Measurements from ENCODE around the gene ADAMTS12.
"Not testable (repeated sequence)": the region's sequence is repeated elsewhere in the genome, so short reads cannot be mapped to it uniquely, and the experiment has no call there.

The ADAMTS12 gene

GRCh38 chr5:33891788-33892619, at the start of gene ADAMTS12:
Gene ADAMTS12, minus strand, starts transcription at chr5:33891990. Its CDS starts 134 bp downstream, at chr5:33891856.
- FAIRE-seq: no peak

GRCh38 chr5:33941090-33941489, 49.3 kb upstream of the ADAMTS12 start:
- FAIRE-seq: no peak

- FAIRE-seq: no peak
Measured at GRCh38 chr5:33939556-33940262, 47.9 kb upstream of the ADAMTS12 start.

GRCh38 chr5:33938881-33939280, 47.1 kb upstream of the ADAMTS12 start:
- FAIRE-seq: no peak

- FAIRE-seq: no peak
Measured at GRCh38 chr5:33938507-33938796, 46.7 kb upstream of the ADAMTS12 start.

- no peak for FAIRE-seq
Measured at GRCh38 chr5:33937707-33938506, 46.1 kb upstream of the ADAMTS12 start.

GRCh38 chr5:33937017-33937706, 45.4 kb upstream of the ADAMTS12 start:
- no peak for FAIRE-seq

- no peak for FAIRE-seq
Measured at GRCh38 chr5:33936381-33937016, 44.7 kb upstream of the ADAMTS12 start, which contains the start of gene RXFP3. Gene RXFP3, plus strand, starts transcription at chr5:33936386. Its CDS starts 355 bp downstream, at chr5:33936741.

GRCh38 chr5:33936004-33936380, 44.2 kb upstream of the ADAMTS12 start:
- FAIRE-seq: no peak

- no peak for FAIRE-seq
Measured at GRCh38 chr5:33934176-33934575, 42.4 kb upstream of the ADAMTS12 start.

GRCh38 chr5:33933723-33934169, 42.0 kb upstream of the ADAMTS12 start:
- FAIRE-seq: no peak

- FAIRE-seq: no peak
Measured at GRCh38 chr5:33931136-33931535, 39.3 kb upstream of the ADAMTS12 start.

GRCh38 chr5:33929925-33930690, 38.3 kb upstream of the ADAMTS12 start:
- FAIRE-seq: no peak

- FAIRE-seq: no peak
Measured at GRCh38 chr5:33928283-33928682, 36.5 kb upstream of the ADAMTS12 start.

- FAIRE-seq: no peak
Measured at GRCh38 chr5:33927685-33928084, 35.9 kb upstream of the ADAMTS12 start.

- FAIRE-seq: no peak
Measured at GRCh38 chr5:33925278-33925677, 33.5 kb upstream of the ADAMTS12 start.

- FAIRE-seq: no peak
Measured at GRCh38 chr5:33921002-33921401, 29.2 kb upstream of the ADAMTS12 start.

GRCh38 chr5:33914844-33915243, 23.1 kb upstream of the ADAMTS12 start:
- FAIRE-seq: not testable (repeated sequence)

GRCh38 chr5:33906248-33906647, 14.5 kb upstream of the ADAMTS12 start:
- not testable (repeated sequence) for FAIRE-seq

- FAIRE-seq: no peak
Measured at GRCh38 chr5:33905381-33905780, 13.6 kb upstream of the ADAMTS12 start.

GRCh38 chr5:33903118-33903517, 11.3 kb upstream of the ADAMTS12 start:
- FAIRE-seq: no peak

Data from islet of Langerhans (tissue), 1 donor.